Bronchial epithelial cell (primary cell): Measurements from ENCODE around the gene SLC22A5. TPM values are rescaled to one million over a fixed set of nuclear protein-coding genes. Genes with fewer than 3 reads are reported as not detected.
"Not testable (repeated sequence)": the region's sequence is repeated elsewhere in the genome, so short reads cannot be mapped to it uniquely, and the experiment has no call there.

Experiments used
- DNase-seq: peaks from one replicate; pipeline ENCODE4 v3.0.0-alpha.2; 2010; ENCODE audit warnings: low read depth
- FAIRE-seq: peaks from 2 replicates; lab custom pipeline; 2011; peaks lifted over from hg19 to GRCh38; lab: Jason Lieb, UNC
- H3K27me3 ChIP-seq: 2 replicates; pipeline ENCODE4 v1.5.1; 2011; ENCODE audit warnings: low read length; ENCODE audit not compliant: control insufficient read depth, insufficient read depth
- H3K36me3 ChIP-seq: 2 replicates; pipeline ENCODE4 v1.5.1; 2011; ENCODE audit warnings: low read length; ENCODE audit not compliant: control insufficient read depth, insufficient read depth
- H3K4me3 ChIP-seq: 2 replicates; pipeline ENCODE4 v1.5.1; 2011; ENCODE audit warnings: mild to moderate bottlenecking, low read depth, low read length, control low read depth
- total RNA-seq: library from RNA; depleted of rRNA; stranded (reverse); fragments of >200 nt; gene quantifications from 2 replicates; pipeline ENCODE4 v1.2.1, GENCODE V29; 2014
- TF ChIP-seq, protein P1 (sequence below): IDR thresholded peaks from 2 replicates; pipeline ENCODE4 v1.5.1; 2011; ENCODE audit warnings: mild to moderate bottlenecking, moderate library complexity, low read length, control low read depth, inconsistent platforms; ENCODE audit not compliant: insufficient read depth, severe bottlenecking

Gene SLC22A5
- total RNA-seq, 1 donor from 2014 or later = 7.1 TPM

DNA sequence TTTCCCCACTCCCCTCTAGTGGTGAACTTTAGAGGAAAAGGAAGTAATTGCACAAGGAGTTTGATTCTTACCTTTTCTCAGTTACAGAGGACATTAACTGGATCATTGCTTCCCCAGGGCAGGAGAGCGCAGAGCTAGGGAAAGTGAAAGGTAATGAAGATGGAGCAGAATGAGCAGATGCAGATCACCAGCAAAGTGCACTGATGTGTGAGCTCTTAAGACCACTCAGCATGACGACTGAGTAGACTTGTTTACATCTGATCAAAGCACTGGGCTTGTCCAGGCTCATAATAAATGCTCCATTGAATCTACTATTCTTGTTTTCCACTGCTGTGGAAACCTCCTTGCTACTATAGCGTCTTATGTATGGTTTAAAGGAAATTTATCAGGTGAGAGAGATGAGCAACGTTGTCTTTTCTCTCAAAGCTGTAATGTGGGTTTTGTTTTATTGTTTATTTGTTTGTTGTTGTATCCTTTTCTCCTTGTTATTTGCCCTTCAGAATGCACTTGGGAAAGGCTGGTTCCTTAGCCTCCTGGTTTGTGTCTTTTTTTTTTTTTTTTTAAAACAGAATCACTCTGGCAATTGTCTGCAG is 25.3 kb downstream of the SLC22A5 start:
- no peak for DNase-seq
- TF ChIP-seq, protein P1, sequence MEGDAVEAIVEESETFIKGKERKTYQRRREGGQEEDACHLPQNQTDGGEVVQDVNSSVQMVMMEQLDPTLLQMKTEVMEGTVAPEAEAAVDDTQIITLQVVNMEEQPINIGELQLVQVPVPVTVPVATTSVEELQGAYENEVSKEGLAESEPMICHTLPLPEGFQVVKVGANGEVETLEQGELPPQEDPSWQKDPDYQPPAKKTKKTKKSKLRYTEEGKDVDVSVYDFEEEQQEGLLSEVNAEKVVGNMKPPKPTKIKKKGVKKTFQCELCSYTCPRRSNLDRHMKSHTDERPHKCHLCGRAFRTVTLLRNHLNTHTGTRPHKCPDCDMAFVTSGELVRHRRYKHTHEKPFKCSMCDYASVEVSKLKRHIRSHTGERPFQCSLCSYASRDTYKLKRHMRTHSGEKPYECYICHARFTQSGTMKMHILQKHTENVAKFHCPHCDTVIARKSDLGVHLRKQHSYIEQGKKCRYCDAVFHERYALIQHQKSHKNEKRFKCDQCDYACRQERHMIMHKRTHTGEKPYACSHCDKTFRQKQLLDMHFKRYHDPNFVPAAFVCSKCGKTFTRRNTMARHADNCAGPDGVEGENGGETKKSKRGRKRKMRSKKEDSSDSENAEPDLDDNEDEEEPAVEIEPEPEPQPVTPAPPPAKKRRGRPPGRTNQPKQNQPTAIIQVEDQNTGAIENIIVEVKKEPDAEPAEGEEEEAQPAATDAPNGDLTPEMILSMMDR = no peak
- Histone ChIP-seq H3K27me3 (no peaks in the 10 kb centered on the region), H3K36me3 (peaks cover 4% of the 10 kb centered on the region), H3K4me3 (no peak overlapping the region)
- FAIRE-seq = no peak

DNA sequence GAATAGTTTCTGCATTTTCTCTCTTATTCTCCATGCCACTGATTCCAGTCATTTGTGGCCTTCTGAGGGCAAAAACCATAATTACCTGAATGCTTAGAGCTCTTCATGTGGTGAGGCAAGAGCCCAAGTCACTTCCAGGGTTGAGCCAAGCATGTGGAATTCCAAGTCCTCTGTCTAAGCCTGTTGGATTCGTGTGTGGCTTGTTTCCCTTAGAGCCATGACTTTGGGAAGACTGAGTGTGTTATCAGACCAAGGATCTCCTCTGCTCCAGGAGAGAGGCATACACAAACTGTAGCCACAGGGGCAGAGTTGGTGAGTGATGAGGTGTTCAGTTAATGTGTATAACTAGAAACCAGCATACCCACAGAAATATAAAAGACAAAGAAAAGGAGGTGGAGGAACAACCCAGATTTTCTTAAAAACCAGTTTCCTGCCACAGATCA is 27.1 kb downstream of the SLC22A5 start:
- peak; percentile 13 for FAIRE-seq

DNA sequence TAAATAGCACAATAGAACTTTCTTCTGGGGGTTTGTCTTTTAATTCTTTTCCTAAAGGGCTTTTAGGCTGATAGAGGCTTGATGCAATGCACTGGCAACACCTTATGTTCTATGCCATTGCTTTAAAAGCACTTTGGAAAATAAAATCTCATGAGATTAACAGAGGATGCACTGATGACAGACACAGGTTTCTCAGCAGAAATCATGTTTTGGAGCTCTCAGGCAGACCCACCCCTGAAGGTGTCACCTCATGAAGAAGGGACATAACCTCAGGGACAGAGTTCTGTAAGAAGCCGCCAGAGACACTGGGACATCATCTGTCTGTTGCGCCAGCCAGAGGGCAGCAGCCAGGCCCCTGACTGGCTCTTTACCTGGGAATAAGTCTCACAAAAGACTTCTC is 27.7 kb downstream of the SLC22A5 start:
- FAIRE-seq (no peak), DNase-seq (no peak)
- Histone ChIP-seq H3K36me3 (peaks cover 4% of the 10 kb centered on the region), H3K27me3 (no peaks in the 10 kb centered on the region), H3K4me3 (no peak overlapping the region)
- TF ChIP-seq, protein P1 = no peak

More for the DNA sequence above, 27.1 kb downstream of the SLC22A5 start:
- H3K36me3 ChIP-seq = peaks cover 4% of the 10 kb centered on the region
- no peaks in the 10 kb centered on the region for H3K27me3 ChIP-seq
- H3K4me3 ChIP-seq = no peak overlapping the region
- no peak for DNase-seq
- TF ChIP-seq, protein P1 = no peak

DNA sequence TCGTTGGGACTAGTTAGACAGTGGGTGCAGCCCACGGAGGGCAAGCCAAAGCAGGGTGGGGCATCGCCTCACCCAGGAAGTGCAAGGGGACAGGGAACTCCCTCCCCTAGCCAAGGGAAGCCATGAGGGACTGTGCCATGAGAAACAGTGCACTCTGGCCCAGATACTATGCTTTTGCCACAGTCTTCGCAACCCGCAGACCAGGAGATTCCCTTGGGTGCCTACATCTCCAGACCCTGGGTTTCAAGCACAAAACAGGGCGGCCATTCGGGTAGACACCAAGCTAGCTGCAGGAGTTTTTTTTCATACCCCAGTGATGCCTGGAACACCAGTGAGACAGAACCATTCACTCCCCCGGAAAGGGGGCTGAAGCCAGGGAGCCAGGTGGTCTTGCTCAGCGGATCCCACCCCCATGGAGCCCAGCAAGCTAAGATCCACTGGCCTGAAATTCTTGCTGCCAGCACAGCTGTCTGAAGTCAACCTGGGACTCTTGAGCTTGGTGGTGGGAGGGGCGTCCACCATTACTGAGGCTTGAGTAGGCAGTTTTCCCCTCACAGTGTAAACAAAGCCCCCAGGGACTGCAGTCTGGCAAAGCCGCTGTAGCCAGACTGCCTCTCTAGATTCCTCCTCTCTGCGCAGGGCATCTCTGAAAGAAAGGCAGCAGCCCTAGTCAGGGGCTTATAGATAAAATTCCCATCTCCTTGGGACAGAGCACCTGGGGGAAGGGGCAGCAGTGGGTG is 28.6 kb downstream of the SLC22A5 start:
- H3K27me3 ChIP-seq, DNase-seq, FAIRE-seq, H3K4me3 ChIP-seq, H3K36me3 ChIP-seq: not testable (repeated sequence)

DNA sequence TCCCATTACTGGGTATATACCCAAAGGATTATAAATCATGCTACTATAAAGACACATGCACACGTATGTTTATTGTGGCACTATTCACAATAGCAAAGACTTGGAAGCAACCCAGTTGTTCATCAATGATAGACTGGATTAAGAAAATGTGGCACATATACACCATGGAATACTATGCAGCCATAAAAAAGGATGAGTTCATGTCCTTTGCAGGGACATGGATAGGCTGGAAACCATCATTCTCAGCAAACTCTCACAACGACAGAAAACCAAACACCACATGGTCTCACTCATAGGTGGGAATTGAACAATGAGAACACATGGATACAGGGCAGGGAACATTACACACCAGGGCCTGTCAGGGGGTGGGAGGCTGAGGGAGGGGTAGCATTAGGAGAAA is 34.5 kb downstream of the SLC22A5 start:
- not testable (repeated sequence) for FAIRE-seq, H3K27me3 ChIP-seq, H3K4me3 ChIP-seq, DNase-seq, H3K36me3 ChIP-seq

DNA sequence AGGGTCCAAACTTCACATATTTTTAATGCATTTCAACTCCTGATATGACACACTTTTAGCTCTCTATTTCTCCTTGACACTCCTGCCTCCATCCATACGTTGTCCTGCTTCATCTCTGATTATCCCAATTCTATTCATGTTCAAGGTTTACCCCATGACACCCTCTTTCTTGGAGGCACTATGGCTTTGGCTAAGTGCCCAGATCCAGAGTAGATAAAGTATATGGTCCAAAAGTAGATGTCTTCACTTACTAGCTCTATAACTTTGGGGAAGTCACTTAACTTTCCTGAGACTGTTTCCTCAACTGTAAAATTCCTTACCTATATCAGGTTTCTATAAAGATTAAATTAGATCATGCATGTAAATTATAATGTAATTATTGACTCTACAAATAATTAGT is 36.1 kb downstream of the SLC22A5 start:
- H3K36me3 ChIP-seq = no peaks in the 10 kb centered on the region
- H3K27me3 ChIP-seq = no peaks in the 10 kb centered on the region
- no peak overlapping the region for H3K4me3 ChIP-seq
- FAIRE-seq = no peak
- TF ChIP-seq, protein P1 = no peak
- DNase-seq = no peak
